ENCODE results near the gene PFAS. TPM values are rescaled to one million over a fixed set of nuclear protein-coding genes. Genes with fewer than 3 reads are reported as not detected.
A peak's percentile ranks its signal among the peaks of the same experiment; 100 is the strongest.

The PFAS gene
- total RNA-seq, 1 donor, result 18.8 TPM

DNA sequence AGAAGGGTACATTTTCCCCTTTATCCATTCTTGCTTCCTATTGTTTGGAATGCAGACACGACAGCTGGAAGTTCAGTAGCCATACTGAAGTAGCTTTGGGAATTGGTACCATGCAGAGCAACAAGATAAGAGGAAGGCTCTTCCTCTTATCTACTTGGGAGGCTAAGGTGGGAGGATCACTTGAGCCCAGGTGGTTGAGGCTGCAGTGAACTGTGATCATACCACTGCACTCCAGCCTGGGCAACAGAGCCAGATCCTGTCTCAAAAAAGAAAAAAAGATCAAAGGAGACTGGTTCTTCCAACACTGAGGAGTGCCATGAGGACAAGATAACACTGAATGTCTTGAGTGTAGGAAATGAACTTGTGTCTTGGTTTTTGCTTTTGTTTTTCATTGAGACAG, 23.3 kb downstream of the PFAS start:
- H3K4me2 ChIP-seq (ENCODE audit: insufficient read depth, low read length), result no peak overlapping the region
- peak; percentile 42 for DNase-seq (ENCODE audit: insufficient read length, low spot score, missing footprints)

DNA sequence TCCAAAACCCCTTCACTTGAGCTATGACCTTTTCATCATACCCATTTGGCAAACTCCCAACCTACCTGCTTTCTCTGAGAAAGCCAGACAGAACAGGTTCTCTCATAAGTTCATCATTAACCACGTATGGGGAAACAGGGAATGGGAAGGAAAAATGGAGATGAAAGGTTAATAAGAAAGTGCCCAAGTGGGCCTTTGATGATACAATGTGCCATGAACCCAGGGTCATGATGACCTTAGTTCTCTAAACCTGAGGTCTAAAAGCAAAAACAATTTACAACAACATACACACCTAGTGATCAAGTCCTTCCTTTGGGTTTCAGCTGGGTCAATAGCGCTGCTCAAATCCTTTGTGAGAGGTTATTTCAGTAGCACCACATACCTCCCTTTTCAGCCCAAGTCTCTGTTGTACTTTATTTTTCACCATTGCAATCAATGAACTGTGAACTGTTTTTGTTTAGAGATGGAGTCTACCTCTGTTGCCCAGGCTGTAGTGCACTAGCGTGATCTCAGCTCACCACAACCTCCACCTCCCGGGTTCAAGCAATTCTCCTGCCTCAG, 24.9 kb downstream of the PFAS start:
- no peaks in the 10 kb centered on the region for H3K4me1 ChIP-seq (ENCODE audit: insufficient read depth, low read length)
- TF ChIP-seq CTCF (IDR thresholded peaks at IDR 0.05; ENCODE audit: extremely low read depth, low read depth, low read length), result no peak
- no peak overlapping the region for H3K4me2 ChIP-seq (ENCODE audit: insufficient read depth, low read length)

More for the DNA sequence above, 23.3 kb downstream of the PFAS start:
- no peak overlapping the region for H2AFZ ChIP-seq (ENCODE audit: low read length)
- H3K27me3 ChIP-seq (ENCODE audit: insufficient read depth, low read length), result no peaks in the 10 kb centered on the region
- no peak for TF ChIP-seq CTCF (IDR thresholded peaks at IDR 0.05; ENCODE audit: extremely low read depth, low read depth, low read length)
- H3K4me3 ChIP-seq (ENCODE audit: insufficient read depth, low read length), result no peak overlapping the region
- H3K79me2 ChIP-seq (ENCODE audit: insufficient read depth, low read length), result no peaks in the 10 kb centered on the region
- H3K4me1 ChIP-seq (ENCODE audit: insufficient read depth, low read length), result no peaks in the 10 kb centered on the region
- no peak overlapping the region for H3K27ac ChIP-seq (ENCODE audit: low read depth, low read length)
- H4K20me1 ChIP-seq (ENCODE audit: insufficient read depth, low read length), result no peaks in the 10 kb centered on the region
- peaks cover 15% of the 10 kb centered on the region for H3K36me3 ChIP-seq (ENCODE audit: insufficient read depth, low read length)
- no peaks in the 10 kb centered on the region for H3K9me3 ChIP-seq (ENCODE audit: low read depth, low read length)

GRCh38 chr17:8274816-8275215, 25.7 kb downstream of the PFAS start:
- H2AFZ ChIP-seq (ENCODE audit: low read length), result no peak overlapping the region
- H3K4me3 ChIP-seq (ENCODE audit: insufficient read depth, low read length), result no peak overlapping the region
- no peak for TF ChIP-seq CTCF (IDR thresholded peaks at IDR 0.05; ENCODE audit: extremely low read depth, low read depth, low read length)
- H3K36me3 ChIP-seq (ENCODE audit: insufficient read depth, low read length), result peaks cover 8% of the 10 kb centered on the region
- H3K79me2 ChIP-seq (ENCODE audit: insufficient read depth, low read length), result no peaks in the 10 kb centered on the region
- DNase-seq (ENCODE audit: insufficient read length, low spot score, missing footprints), result no peak
- no peaks in the 10 kb centered on the region for H3K9me3 ChIP-seq (ENCODE audit: low read depth, low read length)
- no peaks in the 10 kb centered on the region for H3K27me3 ChIP-seq (ENCODE audit: insufficient read depth, low read length)
- H3K4me1 ChIP-seq (ENCODE audit: insufficient read depth, low read length), result no peaks in the 10 kb centered on the region
- no peak overlapping the region for H3K4me2 ChIP-seq (ENCODE audit: insufficient read depth, low read length)
- no peak overlapping the region for H3K27ac ChIP-seq (ENCODE audit: low read depth, low read length)
- no peaks in the 10 kb centered on the region for H4K20me1 ChIP-seq (ENCODE audit: insufficient read depth, low read length)

More for the DNA sequence above, 24.9 kb downstream of the PFAS start:
- H4K20me1 ChIP-seq (ENCODE audit: insufficient read depth, low read length), result no peaks in the 10 kb centered on the region
- no peak overlapping the region for H3K4me3 ChIP-seq (ENCODE audit: insufficient read depth, low read length)
- peak; percentile 3 for DNase-seq (ENCODE audit: insufficient read length, low spot score, missing footprints)
- H3K9me3 ChIP-seq (ENCODE audit: low read depth, low read length), result no peaks in the 10 kb centered on the region
- H2AFZ ChIP-seq (ENCODE audit: low read length), result no peak overlapping the region
- peaks cover 14% of the 10 kb centered on the region for H3K36me3 ChIP-seq (ENCODE audit: insufficient read depth, low read length)
- no peaks in the 10 kb centered on the region for H3K79me2 ChIP-seq (ENCODE audit: insufficient read depth, low read length)
- H3K27ac ChIP-seq (ENCODE audit: low read depth, low read length), result no peak overlapping the region
- H3K27me3 ChIP-seq (ENCODE audit: insufficient read depth, low read length), result no peaks in the 10 kb centered on the region

GRCh38 chr17:8275421-8276290, 26.6 kb downstream of the PFAS start:
- no peaks in the 10 kb centered on the region for H3K4me1 ChIP-seq (ENCODE audit: insufficient read depth, low read length)
- no peaks in the 10 kb centered on the region for H3K79me2 ChIP-seq (ENCODE audit: insufficient read depth, low read length)
- no peaks in the 10 kb centered on the region for H4K20me1 ChIP-seq (ENCODE audit: insufficient read depth, low read length)
- DNase-seq (ENCODE audit: insufficient read length, low spot score, missing footprints), result peak; percentile 62
- H3K4me3 ChIP-seq (ENCODE audit: insufficient read depth, low read length), result no peak overlapping the region
- no peak overlapping the region for H2AFZ ChIP-seq (ENCODE audit: low read length)
- no peak overlapping the region for H3K27ac ChIP-seq (ENCODE audit: low read depth, low read length)
- no peak for TF ChIP-seq CTCF (IDR thresholded peaks at IDR 0.05; ENCODE audit: extremely low read depth, low read depth, low read length)
- H3K9me3 ChIP-seq (ENCODE audit: low read depth, low read length), result no peaks in the 10 kb centered on the region
- no peak overlapping the region for H3K4me2 ChIP-seq (ENCODE audit: insufficient read depth, low read length)
- H3K27me3 ChIP-seq (ENCODE audit: insufficient read depth, low read length), result no peaks in the 10 kb centered on the region
- H3K36me3 ChIP-seq (ENCODE audit: insufficient read depth, low read length), result peaks cover under 1% of the 10 kb centered on the region

All from osteoblast (primary cell).